GDM1 (cell line): ENCODE results near the gene TAOK2.

Experiments used
- DNase-seq: peaks from one replicate; lab custom pipeline; 2025; lab: John Stamatoyannopoulos, UW

The TAOK2 gene

DNA sequence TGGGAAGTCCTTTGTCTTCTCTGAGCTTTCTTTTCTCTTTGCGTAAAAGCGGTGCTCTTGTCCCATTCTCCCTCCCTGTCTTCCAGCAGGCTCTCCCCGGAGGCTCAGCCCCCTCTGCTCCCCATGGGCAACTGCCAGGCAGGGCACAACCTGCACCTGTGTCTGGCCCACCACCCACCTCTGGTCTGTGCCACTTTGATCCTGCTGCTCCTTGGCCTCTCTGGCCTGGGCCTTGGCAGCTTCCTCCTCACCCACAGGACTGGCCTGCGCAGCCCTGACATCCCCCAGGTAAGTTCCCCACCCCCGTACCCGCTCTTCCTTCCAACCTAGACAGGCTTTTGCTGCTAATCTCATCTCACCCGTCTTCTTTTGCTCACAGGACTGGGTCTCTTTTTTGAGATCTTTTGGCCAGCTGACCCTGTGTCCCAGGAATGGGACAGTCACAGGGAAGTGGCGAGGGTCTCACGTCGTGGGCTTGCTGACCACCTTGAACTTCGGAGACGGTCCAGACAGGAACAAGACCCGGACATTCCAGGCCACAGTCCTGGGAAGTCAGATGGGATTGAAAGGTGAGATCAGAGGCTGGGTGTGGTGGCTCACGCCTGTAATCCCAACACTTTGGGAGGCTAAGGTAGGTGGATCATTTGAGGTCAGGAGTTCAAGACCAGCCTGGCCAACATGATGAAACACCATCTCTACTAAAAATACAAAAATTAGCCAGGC is 10.5 kb upstream of the TAOK2 start:
- DNase-seq: no peak

DNA sequence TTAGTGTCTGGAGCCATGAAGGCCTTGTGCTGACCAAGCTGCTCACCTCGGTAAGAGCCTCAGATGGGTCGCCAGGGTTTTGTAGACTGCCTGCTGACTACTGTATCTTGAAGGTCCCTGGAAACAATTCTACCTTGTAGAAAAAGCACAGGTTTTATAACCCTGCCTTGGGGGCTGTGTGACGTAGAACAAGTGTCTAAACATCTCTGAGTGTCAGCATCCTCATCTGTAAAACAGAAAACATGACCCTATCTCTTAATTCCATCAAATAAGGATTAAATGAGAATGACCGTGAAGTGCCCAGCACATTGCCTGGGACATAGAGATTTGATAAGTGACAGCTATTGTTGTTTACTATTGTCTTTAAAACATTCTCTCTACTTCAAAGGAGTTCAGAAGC is 5.5 kb upstream of the TAOK2 start:
- DNase-seq: no peak

DNA sequence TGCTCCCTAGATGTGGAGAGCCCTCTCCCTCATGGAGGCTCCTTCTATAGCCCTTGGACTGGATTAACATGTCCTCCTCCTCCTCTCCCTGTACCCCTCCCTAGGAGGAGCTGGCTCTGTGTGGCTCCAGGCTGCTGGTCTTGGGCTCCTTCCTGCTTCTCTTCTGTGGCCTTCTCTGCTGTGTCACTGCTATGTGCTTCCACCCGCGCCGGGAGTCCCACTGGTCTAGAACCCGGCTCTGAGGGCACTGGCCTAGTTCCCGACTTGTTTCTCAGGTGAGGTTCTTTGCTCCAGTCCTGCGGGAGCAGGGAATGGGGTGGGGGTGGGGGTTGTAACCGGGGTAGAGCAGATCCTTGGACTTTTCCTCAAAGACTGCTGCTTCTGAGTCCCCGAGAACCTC is 2.4 kb upstream of the TAOK2 start:
- DNase-seq: no peak

DNA sequence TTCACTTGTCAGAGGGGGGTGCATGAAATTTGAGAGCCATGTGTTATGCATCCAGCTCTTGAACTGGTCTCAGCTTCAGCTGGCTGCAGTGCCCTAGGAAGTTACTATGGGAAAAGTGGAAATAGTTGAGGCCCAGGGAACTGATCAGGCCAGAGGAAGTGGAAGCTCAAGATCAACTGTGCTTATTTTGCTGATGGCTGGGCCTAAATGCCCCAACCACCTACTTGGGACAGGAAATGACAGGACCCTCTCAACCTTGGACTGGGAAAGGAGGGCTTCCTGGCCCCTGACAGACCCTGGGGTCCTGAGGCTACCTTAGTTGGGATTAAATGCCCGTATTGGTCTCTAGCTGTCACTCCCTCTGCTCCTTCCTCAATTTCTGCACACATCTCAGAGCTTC is 1.2 kb upstream of the TAOK2 start:
- no peak for DNase-seq

DNA sequence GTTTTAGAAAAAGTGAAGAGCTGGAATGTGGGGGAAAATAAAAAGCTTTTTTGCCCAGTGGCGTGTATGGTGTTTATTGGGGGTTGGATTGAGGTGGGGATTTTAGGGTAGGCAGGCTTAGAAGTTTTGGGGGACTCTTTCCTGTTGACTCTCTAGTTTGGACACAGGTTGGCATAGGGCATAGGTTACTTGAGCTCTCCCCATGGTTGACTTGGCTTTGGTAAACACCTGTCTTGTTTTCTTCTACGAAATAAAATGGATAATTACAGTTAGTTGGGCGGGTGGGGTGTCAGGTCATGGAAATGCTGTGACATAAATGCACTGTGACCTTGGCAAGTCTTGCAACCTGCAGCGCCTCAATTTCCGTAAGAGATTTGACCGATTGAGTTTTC is 680 bp upstream of the TAOK2 start:
- DNase-seq: no peak

DNA sequence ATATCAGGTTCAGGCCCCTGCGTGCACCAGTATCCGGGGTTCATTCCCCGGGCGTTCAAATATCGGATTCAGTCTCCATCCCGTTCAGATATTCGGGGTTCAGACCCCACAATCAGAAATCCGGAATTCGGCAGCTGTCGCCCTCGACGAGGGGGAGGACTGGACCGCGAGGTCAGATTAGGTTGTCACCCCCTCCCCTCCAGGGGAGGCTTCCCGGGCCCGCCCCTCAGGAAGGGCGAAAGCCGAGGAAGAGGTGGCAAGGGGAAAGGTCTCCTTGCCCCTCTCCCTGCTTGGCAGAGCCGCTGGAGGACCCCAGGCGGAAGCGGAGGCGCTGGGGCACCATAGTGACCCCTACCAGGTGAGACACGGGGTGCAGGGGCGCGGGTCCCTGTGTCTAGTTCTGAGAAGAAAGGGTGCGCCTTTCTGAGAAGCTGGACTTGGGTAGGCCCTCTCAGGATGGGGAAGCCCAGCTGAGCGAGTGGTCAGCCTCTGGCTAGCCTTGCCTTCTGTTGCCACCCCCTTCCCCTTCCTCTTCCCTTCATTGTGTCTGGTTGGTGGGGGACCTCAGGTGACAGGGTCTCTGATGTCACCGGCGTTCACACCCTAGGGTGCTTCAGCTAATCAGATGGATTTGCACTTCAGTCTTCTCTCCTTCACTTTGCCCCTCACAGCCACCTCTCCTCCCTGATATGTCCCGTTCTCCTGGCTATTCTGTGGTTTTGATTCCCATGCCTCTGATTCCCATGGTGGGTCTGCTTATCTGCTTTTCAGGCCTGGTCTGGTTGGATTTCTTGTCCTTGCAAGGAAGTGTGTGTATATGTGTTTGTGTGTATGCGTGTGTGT is 844 bp downstream of the TAOK2 start:
- no peak for DNase-seq

DNA sequence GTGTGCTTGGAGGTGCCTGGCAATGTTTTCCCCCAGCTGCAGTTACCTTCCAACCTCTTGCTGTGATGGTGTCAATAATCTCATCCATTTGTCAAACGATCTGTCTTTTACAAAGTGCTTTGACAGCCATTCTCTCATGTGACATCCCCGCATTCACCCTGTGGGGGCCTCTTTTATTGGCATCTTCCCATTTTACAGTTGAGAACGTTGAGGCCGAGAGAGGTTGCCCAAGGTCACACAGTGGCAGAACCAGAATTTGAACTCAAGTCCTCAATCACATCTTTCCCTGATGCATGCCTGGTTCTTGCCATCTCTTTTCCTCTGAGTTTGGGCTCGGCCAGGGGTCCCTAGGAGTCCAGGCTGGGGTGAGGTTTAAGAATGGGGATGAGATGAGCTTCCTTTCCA is 1.5 kb downstream of the TAOK2 start:
- no peak for DNase-seq

DNA sequence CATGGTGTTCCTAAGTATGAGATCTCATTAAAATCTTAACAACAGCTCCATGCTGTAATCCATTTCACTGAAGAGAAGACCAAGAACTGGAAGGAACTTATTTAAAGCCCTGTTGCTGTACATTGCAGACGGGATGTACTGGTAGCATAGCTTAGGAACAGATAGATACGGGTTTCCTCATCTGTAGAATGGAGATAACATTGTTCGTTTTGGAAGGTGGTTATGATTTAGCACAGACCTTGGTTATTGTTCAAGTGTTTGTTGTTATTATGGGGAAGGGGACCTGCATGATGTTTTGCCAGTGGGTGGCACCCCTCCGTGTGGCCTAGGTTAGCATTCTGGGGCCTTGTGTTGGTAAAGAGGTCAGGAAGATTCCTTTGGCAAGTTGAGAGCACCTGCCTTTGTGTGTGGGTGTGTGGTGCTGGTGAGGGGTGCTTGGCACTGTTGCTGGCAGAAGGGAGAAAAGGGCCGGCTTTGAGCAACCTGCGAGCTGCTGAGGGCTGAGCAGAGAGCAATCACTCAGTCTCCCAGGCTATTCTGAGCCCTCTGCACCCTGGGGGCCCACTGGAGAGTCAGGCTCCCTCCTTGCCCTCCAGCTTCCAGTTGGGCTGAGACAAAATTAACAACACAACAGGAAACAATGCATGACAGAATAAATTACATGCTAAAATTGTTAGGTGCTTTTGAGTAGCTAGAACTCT is 2.3 kb downstream of the TAOK2 start:
- DNase-seq: no peak

DNA sequence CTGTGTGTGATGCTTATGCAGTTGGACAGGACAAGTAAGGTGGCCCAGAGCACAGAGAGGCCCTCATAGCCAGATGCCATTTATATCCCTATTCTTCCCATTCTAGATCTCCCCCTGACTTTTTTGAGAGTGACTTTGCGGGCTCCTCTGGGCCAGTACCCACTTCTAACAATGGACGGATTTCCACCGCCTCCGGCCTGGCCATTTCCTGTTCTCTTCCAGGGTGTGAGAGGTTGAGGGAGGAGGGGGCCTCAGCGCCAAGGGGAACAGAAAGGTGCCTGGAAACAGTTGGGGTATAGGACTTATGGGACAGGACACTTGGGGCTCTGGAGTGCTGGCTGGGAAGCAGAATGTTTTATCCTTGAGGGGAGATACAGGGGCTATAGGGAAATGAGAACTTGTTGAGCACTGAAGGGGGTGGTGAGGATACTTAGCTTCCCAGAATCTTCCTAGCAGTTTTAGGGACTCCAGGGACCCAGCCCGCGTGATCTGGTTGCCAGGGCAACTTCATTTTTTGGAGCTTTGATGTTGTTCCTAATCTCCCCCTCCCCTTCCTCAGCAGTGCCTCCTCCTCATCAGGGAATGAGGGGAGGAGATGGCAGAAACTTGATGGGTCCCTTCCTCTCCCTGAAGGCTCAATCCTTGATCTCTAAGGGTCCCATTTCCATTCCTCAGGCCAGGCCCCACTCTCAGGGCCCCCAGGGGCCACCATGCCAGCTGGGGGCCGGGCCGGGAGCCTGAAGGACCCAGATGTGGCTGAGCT is 3.6 kb downstream of the TAOK2 start:
- DNase-seq: no peak

DNA sequence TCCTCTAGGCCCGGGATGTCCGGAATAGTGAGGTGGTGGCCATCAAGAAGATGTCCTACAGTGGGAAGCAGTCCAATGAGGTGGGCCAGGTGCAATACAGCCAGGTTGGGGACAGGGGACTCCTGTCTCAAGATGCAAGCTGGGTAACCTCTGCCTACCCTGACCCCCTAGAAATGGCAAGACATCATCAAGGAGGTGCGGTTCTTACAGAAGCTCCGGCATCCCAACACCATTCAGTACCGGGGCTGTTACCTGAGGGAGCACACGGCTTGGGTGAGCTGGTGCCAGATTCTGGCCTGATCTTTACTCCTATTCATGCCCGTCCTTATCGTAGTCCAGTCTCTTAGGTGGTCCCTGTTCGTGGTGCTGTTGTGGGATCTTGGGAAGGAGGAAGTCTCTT is 4.4 kb downstream of the TAOK2 start:
- no peak for DNase-seq

DNA sequence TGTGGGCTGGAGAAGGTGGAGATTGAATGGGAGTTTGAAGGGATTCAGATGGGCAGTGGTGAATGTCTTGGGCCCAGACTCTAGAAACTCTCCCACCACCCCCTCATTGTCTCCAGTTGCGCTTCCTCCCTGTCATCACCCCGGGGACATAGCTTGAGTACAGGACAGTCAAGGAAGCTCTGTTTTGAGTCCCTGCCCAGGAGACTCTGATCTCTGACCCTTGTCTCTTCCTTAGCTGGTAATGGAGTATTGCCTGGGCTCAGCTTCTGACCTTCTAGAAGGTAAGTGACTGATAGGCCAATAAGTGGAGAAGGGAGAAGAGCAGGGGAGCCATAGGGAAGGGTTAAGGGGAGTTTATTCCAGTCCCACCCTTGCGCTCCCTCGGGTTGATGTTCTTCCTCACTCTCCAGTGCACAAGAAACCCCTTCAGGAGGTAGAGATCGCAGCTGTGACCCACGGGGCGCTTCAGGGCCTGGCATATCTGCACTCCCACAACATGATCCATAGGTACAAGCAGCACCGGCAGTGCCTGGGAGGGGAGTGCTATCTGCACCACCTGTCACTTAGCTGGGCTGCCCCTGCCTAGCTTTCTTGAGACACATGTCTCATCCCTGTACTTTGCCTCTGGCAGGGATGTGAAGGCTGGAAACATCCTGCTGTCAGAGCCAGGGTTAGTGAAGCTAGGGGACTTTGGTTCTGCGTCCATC is 5.0 kb downstream of the TAOK2 start:
- no peak for DNase-seq

DNA sequence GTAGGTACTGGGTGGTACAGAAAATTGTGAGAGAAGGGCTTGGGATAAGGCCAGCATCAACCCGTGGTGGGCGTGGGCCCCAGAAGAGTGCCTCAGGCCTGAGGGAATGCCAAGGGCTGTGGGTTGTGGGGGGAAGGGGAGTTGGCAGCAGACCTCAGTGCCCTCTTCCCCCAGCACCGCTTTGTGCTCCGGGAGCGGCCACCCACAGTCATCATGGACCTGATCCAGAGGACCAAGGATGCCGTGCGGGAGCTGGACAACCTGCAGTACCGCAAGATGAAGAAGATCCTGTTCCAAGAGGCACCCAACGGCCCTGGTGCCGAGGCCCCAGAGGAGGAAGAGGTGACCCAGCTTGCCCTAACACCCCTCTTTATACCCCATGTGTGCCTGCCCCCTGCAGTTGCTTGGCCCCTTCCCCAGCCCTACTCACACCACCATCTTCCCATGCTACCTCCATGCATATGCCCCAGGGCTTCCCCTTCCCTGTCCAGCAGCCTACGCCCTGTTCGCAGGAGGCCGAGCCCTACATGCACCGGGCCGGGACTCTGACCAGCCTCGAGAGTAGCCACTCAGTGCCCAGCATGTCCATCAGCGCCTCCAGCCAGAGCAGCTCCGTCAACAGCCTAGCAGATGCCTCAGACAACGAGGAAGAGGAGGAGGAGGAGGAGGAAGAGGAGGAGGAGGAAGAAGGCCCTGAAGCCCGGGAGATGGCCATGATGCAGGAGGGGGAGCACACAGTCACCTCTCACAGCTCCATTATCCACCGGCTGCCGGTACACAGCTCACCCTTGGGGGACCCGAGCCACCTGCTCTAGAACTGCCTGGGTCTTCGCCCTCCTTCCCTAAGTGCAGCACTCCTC is 9.1 kb downstream of the TAOK2 start:
- no peak for DNase-seq

DNA sequence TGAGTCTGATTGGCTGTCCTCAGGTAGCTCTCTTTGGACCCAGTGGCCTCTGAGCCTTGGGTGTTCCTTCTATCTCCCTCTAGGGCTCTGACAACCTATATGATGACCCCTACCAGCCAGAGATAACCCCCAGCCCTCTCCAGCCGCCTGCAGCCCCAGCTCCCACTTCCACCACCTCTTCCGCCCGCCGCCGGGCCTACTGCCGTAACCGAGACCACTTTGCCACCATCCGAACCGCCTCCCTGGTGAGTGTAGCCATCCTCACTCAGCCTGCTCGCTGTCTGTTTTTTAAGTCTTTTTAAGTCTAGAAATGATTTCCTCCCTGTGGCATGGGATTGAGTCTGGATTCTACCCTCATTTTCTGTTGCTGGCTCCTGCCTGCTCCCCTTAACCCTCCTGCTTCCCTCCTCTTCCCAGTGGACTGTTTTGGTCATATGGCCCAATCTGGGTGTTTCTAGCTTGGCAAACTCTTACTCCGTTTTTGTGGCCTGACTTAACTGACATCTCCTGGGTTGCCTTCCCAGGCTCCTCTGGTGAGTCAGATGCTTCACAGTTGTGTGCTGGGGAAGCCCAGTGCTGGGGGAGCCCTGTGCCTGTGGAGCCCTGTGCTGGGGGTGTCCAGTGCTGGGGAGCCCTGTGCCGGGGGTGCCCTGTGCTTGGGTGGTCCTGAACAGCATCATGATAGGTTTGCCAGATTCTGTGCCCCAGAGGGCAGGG is 9.9 kb downstream of the TAOK2 start:
- DNase-seq: no peak

DNA sequence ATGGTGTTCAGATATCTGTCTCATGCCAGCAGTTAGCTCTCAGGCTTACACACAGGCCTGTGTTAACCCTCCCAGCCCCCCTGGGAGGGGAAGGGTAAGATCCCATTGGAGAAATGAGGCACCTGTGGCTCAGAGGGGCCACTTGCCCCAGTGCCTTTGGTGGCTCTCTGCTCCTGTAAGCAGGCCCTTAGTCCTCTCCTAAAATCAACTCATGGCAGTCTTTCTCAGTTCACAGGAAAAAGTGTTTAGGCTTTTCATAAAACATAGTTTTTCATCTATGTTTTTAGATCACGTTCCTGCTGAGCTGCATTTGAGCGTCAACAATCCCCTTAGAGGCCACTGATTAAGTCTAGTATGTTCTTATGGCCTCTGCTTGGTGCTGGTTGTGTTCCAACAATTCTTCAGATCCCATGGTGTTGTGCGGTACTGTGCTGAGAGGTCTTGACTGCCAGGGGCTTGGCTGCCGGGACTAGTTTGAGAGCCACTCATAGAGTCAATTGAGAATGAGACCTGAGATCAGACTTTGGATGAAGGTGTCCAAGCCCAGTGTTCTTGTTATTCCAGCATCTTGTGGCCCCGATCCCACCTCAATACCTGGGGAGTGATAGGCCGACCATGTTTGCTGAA is 10.6 kb downstream of the TAOK2 start:
- DNase-seq: no peak

DNA sequence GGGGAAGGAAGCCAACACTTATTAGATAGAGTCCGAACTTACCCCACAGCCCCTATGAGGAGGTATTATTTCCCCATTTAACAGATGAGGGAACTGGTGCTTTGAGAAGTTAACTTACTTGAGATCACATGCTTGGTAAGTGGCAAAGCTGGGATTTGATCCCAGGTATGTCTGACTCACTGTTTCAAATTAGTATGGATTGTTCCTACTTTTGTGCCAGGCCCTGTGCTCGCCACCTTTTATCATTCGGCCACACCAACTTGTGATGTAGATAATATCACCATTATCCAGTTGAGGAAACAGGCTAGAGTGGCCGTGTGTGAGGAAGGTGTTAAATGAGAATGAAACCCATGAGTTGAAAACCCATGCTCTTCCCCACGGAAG is 11.1 kb downstream of the TAOK2 start:
- DNase-seq: no peak

DNA sequence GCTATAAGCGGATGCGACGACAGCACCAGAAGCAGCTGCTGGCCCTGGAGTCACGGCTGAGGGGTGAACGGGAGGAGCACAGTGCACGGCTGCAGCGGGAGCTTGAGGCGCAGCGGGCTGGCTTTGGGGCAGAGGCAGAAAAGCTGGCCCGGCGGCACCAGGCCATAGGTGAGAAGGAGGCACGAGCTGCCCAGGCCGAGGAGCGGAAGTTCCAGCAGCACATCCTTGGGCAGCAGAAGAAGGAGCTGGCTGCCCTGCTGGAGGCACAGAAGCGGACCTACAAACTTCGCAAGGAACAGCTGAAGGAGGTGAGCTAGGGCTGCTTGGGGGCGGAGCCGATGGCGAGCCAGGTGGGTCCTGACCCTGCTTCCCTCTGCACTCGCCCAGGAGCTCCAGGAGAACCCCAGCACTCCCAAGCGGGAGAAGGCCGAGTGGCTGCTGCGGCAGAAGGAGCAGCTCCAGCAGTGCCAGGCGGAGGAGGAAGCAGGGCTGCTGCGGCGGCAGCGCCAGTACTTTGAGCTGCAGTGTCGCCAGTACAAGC is 11.7 kb downstream of the TAOK2 start:
- no peak for DNase-seq

DNA sequence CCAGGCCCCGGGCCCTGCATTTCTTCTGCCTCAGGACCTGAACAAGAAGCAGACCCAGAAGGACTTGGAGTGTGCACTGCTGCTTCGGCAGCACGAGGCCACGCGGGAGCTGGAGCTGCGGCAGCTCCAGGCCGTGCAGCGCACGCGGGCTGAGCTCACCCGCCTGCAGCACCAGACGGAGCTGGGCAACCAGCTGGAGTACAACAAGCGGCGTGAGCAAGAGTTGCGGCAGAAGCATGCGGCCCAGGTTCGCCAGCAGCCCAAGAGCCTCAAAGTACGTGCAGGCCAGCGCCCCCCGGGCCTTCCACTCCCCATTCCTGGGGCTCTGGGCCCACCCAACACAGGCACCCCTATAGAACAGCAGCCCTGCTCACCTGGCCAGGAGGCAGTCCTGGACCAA is 12.6 kb downstream of the TAOK2 start:
- DNase-seq: no peak

DNA sequence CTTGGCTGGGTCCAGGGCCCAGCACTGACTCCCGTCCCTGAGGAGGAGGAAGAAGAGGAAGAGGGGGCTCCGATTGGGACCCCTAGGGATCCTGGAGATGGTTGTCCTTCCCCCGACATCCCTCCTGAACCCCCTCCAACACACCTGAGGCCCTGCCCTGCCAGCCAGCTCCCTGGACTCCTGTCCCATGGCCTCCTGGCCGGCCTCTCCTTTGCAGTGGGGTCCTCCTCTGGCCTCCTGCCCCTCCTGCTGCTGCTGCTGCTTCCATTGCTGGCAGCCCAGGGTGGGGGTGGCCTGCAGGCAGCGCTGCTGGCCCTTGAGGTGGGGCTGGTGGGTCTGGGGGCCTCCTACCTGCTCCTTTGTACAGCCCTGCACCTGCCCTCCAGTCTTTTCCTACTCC is 13.3 kb downstream of the TAOK2 start:
- DNase-seq: no peak

DNA sequence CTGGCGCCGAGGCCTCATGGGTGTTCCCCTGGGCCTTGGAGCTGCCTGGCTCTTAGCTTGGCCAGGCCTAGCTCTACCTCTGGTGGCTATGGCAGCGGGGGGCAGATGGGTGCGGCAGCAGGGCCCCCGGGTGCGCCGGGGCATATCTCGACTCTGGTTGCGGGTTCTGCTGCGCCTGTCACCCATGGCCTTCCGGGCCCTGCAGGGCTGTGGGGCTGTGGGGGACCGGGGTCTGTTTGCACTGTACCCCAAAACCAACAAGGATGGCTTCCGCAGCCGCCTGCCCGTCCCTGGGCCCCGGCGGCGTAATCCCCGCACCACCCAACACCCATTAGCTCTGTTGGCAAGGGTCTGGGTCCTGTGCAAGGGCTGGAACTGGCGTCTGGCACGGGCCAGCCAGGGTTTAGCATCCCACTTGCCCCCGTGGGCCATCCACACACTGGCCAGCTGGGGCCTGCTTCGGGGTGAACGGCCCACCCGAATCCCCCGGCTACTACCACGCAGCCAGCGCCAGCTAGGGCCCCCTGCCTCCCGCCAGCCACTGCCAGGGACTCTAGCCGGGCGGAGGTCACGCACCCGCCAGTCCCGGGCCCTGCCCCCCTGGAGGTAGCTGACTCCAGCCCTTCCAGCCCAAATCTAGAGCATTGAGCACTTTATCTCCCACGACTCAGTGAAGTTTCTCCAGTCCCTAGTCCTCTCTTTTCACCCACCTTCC is 13.9 kb downstream of the TAOK2 start:
- DNase-seq: no peak
